Hepatocyte (in vitro differentiated cells): ENCODE results near the gene SLC10A6.

Source experiments
- EZH2 ChIP-seq: fragments of 200-600 bp; sonication (generic); IDR thresholded peaks from 2 replicates; pipeline ENCODE4 v1.6.1; 2016; ENCODE audit warnings: antibody characterized with exemption, mild to moderate bottlenecking, borderline replicate concordance
- EZH2phosphoT487 ChIP-seq: fragments of 200-600 bp; sonication (generic); IDR thresholded peaks from one replicate; pipeline ENCODE4 v1.6.1; 2018; ENCODE audit warnings: antibody characterized with exemption, mild to moderate bottlenecking, low read depth, moderate library complexity; ENCODE audit not compliant: unreplicated experiment, severe bottlenecking
- TF ChIP-seq, protein P1 (sequence below): fragments of 200-600 bp; sonication (generic); IDR thresholded peaks from 2 replicates; pipeline ENCODE4 v1.5.1; 2016; ENCODE audit warnings: antibody characterized with exemption, mild to moderate bottlenecking; ENCODE audit not compliant: poor library complexity

DNA sequence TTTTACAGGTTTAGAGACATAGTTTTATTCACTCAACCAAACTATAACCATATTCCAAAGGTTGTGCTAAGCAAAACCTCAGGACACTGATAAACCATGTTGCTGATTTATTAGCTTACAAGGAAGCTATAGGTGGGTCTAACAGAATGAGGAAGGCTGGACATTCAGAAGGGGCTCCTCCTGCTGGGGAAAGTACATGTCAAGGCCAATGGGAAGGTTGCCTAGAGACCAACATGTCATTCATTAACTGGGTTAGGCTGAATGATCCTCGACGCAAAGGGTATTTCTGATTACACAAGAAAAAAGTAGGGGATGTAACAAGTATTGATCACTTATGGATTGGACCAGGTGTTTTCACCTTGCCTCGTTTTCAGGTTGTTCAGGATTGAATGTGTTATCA, 30.3 kb downstream of the SLC10A6 start:
- TF ChIP-seq, protein P1, sequence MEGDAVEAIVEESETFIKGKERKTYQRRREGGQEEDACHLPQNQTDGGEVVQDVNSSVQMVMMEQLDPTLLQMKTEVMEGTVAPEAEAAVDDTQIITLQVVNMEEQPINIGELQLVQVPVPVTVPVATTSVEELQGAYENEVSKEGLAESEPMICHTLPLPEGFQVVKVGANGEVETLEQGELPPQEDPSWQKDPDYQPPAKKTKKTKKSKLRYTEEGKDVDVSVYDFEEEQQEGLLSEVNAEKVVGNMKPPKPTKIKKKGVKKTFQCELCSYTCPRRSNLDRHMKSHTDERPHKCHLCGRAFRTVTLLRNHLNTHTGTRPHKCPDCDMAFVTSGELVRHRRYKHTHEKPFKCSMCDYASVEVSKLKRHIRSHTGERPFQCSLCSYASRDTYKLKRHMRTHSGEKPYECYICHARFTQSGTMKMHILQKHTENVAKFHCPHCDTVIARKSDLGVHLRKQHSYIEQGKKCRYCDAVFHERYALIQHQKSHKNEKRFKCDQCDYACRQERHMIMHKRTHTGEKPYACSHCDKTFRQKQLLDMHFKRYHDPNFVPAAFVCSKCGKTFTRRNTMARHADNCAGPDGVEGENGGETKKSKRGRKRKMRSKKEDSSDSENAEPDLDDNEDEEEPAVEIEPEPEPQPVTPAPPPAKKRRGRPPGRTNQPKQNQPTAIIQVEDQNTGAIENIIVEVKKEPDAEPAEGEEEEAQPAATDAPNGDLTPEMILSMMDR, result peak; percentile 7
- no peak for TF ChIP-seq EZH2
- TF ChIP-seq EZH2phosphoT487, result no peak
